ENCODE data around the gene GRID1.

- TF ChIP-seq, protein P1, sequence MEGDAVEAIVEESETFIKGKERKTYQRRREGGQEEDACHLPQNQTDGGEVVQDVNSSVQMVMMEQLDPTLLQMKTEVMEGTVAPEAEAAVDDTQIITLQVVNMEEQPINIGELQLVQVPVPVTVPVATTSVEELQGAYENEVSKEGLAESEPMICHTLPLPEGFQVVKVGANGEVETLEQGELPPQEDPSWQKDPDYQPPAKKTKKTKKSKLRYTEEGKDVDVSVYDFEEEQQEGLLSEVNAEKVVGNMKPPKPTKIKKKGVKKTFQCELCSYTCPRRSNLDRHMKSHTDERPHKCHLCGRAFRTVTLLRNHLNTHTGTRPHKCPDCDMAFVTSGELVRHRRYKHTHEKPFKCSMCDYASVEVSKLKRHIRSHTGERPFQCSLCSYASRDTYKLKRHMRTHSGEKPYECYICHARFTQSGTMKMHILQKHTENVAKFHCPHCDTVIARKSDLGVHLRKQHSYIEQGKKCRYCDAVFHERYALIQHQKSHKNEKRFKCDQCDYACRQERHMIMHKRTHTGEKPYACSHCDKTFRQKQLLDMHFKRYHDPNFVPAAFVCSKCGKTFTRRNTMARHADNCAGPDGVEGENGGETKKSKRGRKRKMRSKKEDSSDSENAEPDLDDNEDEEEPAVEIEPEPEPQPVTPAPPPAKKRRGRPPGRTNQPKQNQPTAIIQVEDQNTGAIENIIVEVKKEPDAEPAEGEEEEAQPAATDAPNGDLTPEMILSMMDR (IDR thresholded peaks at IDR 0.05): no peak
- TF ChIP-seq POLR2A (IDR thresholded peaks at IDR 0.05): no peak
These were observed 6.2 kb upstream of the GRID1 start for GRCh38 chr10:86372784-86373239.
